Lower leg skin (tissue), 3 donors: ENCODE data around the gene TNPO3.

ENCODE experiments used
- CTCF ChIP-seq, 3 donors: fragments of 450-650 bp; IDR thresholded peaks; one replicate each; pipeline ENCODE4 v1.5.1; 2016; ENCODE audit warnings: antibody characterized with exemption in 3 of 3, mild to moderate bottlenecking in 3 of 3, moderate library complexity in 2 of 3
- POLR2A ChIP-seq, 2 donors: fragments of 450-650 bp; IDR thresholded peaks; one replicate each; pipeline ENCODE4 v1.6.1; 2016 to 2017; ENCODE audit warnings: antibody characterized with exemption in 2 of 2, mild to moderate bottlenecking in 1 of 2, moderate library complexity in 1 of 2

- TF ChIP-seq CTCF (IDR thresholded peaks at IDR 0.05), result no peak
- no peak for TF ChIP-seq POLR2A (IDR thresholded peaks at IDR 0.05)
These were observed 11.6 kb upstream of the TNPO3 start for GRCh38 chr7:129066290-129067131.
